Spleen (tissue), 7 donors: ENCODE data around the gene ZNF296.

ENCODE experiments used
- CTCF ChIP-seq, 11 experiments: fragments of 200-600 bp in 7 of 11; fragments of 450-650 bp in 4 of 11; sonication (generic) in 4 of 11; IDR thresholded peaks in 8 of 11; conservative IDR thresholded peaks in 3 of 11; 1 replicate in 7 of 11; 2 replicates in 4 of 11; pipeline versions ENCODE4 v1.4.0 to v1.8.0; 2016 to 2021; ENCODE audit warnings: antibody characterized with exemption in 11 of 11, inconsistent platforms in 4 of 11, mild to moderate bottlenecking in 1 of 11
- POLR2A ChIP-seq, 3 donors: fragments of 450-650 bp; IDR thresholded peaks; one replicate each; pipeline ENCODE4 v1.5.1; 2017; ENCODE audit warnings: antibody characterized with exemption in 3 of 3, mild to moderate bottlenecking in 1 of 3
- POLR2AphosphoS5 ChIP-seq, 3 donors: sonication (generic); formaldehyde crosslinking; IDR thresholded peaks; one replicate each; pipeline ENCODE4 v1.5.1; 2017; ENCODE audit warnings: antibody characterized with exemption in 3 of 3
- donor health status: DM: no; HTN: no; CAD: no; lungs with moderate emphysema.
- donor health status: DM: no; HTN: no; CAD: no.
- donor health status: DM: no; HTN: no; CAD: no.

GRCh38 chr19:45097776-45098520 is 21.7 kb upstream of the ZNF296 start:
- TF ChIP-seq CTCF (IDR thresholded peaks at IDR 0.05 in 8 of 11, conservative IDR thresholded peaks at IDR 0.05 in 3 of 11) (no peak), POLR2A (IDR thresholded peaks at IDR 0.05) (no peak), POLR2AphosphoS5 (IDR thresholded peaks at IDR 0.05) (no peak)
